Left ventricle myocardium superior (tissue), 1 donor: ENCODE data around the gene DRAM1. TPM values are rescaled to one million over a fixed set of nuclear protein-coding genes. Genes with fewer than 3 reads are reported as not detected.

ENCODE experiments used
- ATAC-seq: fragments of 200-7000 bp; cut with Tn5 transposase; one replicate; pipeline ENCODE4 v1.9.1; 2020; ENCODE audit warnings: mild to moderate bottlenecking, moderate library complexity
- DNase-seq: peaks from one replicate; pipeline ENCODE4 v3.0.0-alpha.2; 2020
- intact Hi-C: fragments of 100-400 bp; cut with micrococcal nuclease; formaldehyde crosslinking; loops from one replicate; pipeline ENCODE4 v1.11.0; 2022
- total RNA-seq: library from RNA; stranded (reverse); fragmentation: NEBNext Ultra II Directional; extraction: Animal tissue kit (Norgen Biotek cat#: 25700); gene quantifications from one replicate; pipeline ENCODE4 v1.2.1, GENCODE V29; 2021
- donor health status: DM: no; HTN: yes; CAD: no; lungs with severe emphysema.

Gene DRAM1
- total RNA-seq, 1 donor from 2014 or later = 6.2 TPM

DNA sequence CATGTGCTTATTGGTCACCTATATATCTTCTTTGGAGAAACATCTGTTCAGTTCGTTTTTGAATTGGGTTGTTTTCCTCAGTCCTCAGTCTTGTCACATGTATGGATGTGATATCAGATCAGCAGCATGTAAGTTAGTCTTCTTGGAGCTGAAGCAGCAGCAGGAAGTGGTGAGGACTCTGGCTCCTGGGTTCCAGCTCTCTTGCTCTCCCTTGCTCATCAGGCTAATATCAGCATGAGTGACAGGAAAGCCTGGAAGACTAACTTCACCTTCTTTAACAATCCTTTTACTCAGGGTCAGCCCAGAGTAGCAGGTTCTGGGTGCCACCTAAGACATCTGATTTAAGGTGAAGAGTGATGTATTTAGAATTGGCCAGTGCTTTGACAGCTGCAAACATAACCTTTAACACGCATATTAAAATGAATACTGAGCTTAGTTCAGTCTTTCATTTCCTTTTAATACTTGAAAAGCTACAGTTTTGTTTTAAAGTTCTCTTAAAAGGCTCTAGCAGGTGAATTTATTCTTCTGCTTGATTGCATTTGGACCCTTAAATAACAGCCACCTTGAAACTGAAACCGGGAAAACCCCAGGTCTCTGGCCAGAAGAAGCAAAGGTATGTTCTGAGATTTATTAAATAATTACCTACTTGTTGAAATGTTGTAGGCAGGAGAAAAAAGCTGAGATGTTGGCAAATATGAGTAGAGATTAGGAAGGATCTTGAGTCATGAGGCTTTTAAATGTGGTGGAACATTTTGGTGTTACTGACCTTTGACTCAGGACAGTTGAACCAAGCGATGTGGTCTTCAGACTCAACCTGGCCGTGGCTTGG is 54.3 kb downstream of the DRAM1 start:
- ATAC-seq = no peak
- intact Hi-C loops = no loop called here

DNA sequence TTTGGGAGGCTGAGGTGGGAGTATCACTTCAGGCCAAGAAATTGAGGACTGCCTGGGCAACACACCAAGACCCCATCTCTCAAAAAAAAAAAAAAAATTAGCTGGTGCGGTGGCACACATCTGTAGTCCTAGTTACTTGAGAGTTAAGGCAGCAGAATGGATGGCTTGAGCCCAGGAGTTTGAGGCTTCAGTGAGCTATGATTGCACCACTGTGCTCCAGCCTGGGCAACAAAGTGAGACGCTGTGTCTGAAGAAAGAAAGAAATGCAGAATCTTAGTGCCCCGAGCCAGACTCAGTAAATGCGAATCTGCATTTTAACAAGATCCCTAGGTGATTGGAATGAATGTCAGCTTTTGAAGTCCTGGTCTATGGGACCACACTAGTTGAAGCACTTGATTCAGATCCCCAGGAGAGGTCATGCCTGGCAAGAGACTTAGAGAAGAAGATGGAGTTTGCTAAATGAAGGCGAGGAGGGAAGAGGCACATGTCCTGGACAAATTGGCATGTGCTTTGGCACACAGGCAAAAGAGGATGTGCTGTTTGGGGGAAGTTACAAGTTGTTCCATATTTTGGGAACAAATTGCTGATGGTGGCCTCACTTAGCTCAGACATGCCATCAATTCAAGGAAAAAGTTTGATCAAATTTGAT is 56.6 kb downstream of the DRAM1 start:
- intact Hi-C loops = no loop called here
- ATAC-seq (no peak), DNase-seq (no peak)

More for the DNA sequence above, 54.3 kb downstream of the DRAM1 start:
- no peak for DNase-seq

- ATAC-seq (peak; percentile 90), DNase-seq (peak; percentile 76)
- intact Hi-C loops = no loop called here
These were observed 58.7 kb downstream of the DRAM1 start for GRCh38 chr12:101935890-101936746.

GRCh38 chr12:101939306-101939705 is 61.9 kb downstream of the DRAM1 start:
- intact Hi-C loops = no loop called here
- no peak for DNase-seq
- peak; percentile 20 for ATAC-seq

GRCh38 chr12:101939856-101940265 is 62.5 kb downstream of the DRAM1 start:
- intact Hi-C loops = no loop called here
- ATAC-seq = peak; percentile 49
- peak; percentile 38 for DNase-seq

DNA sequence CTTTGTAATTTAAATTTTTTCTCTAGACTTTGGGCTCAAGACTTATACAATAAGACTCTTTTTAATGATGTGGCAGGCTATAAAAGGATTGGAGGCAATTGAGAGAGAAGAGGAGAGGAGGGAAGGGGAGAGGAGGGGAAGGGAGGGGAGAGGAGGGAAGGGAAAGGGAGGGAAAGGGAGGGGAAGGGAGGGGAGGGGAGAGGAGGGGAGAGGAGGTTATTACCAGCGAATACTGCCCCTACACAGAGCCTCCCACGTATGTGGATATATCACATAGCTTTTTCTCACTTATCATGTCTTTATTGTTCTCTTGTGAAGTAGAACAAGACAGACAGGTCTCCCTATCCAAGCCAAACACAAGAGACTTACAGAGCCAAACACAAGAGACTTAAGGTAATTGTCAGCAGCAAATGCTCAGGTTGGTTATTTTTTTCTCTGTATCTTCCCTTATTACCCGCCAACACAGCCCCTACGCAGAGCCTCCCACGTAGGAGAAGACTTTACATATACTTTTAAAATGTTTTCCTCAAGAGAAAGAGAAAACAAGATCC is 63.1 kb downstream of the DRAM1 start:
- DNase-seq (no peak), ATAC-seq (no peak)
- intact Hi-C loops = no loop called here

DNA sequence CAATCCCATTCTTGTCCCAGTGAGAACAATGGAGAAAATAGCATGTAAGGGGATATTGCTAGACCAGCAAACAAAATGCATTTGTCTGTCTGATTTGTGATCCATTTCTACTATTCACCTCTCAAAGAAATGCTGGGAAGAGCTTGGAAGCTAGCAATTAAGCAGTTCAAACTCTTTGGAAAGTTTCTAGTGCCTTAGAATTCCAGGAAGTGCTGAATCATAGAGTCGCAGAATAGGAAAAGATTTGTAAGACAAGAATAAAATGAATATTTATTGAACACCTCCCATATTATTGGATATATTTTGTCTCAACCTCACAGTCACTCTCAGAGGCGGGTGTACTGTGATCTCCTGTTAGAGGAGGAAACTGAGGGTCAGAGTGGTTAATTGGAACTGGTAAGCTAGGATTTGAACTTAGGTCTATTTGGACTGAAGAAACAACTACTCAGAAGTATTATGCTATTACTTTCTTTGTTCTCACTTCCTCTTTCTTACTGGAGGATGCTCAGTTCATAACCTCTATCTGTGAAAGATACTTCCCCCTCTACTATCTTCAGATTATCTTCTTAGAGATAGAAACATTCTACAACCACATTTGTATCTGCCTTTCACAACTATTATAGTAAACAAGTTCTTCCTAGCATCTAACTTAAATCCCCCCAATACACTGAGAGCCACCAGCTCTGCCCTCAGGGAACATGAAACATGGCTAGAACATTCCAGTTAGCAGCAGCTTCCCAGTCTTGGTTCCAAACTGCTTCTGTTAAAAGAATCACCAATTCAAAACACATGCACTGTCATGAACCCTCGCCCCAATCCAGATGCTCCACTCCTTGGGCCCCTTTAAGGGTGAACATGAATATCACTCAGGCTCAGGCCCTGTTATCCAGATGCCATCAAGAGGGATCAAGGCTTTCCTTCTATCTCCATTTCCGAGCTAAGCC is 64.2 kb downstream of the DRAM1 start:
- no peak for DNase-seq
- ATAC-seq = no peak
- intact Hi-C loops = no loop called here

DNA sequence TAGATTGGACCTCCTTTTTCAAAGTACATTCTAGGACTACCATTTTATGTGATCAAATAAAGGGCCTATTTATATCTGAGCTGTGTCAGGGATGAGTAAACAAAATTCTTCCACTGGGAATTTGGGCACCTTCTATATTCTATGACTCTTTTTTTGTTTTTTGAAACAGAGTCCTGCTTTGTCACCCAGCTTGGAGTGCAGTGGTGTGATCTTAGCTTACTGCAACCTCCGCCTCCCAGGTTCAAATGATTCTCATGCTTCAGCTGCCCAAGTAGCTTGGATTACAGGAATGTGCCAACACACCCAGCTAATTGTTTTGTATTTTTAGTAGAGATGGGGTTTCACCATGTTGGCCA is 64.8 kb downstream of the DRAM1 start:
- intact Hi-C loops = no loop called here
- DNase-seq (no peak), ATAC-seq (no peak)

- intact Hi-C loops = no loop called here
- no peak for DNase-seq
- ATAC-seq = no peak
These were observed 68.2 kb downstream of the DRAM1 start for GRCh38 chr12:101945369-101946232.

DNA sequence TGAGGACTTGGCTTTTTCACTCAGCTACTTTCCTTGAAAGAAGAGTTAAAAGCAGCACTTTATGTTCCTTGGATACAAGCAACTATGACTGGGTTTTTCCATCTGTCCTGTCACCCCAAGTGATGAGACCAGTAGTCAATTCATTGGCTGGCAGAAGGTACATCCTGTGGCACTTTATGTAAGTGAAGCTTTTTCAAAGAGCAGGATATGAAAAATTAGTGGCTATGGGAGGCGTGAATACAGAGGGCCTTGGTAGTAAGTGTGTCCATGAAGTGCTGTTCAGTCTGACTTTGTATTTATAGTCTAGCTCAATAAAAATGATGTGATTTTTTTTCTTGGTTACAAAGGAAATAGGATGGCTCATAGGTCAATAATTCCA is 68.8 kb downstream of the DRAM1 start:
- intact Hi-C loops = no loop called here
- DNase-seq = no peak
- ATAC-seq = no peak

- DNase-seq = no peak
- intact Hi-C loops = no loop called here
These were observed 69.9 kb downstream of the DRAM1 start for GRCh38 chr12:101947316-101947715.

GRCh38 chr12:101948365-101948764 is 71.0 kb downstream of the DRAM1 start:
- ATAC-seq (no peak), DNase-seq (no peak)
- intact Hi-C loops = no loop called here

More at GRCh38 chr12:101947316-101947715, 69.9 kb downstream of the DRAM1 start:
- ATAC-seq = no peak

DNA sequence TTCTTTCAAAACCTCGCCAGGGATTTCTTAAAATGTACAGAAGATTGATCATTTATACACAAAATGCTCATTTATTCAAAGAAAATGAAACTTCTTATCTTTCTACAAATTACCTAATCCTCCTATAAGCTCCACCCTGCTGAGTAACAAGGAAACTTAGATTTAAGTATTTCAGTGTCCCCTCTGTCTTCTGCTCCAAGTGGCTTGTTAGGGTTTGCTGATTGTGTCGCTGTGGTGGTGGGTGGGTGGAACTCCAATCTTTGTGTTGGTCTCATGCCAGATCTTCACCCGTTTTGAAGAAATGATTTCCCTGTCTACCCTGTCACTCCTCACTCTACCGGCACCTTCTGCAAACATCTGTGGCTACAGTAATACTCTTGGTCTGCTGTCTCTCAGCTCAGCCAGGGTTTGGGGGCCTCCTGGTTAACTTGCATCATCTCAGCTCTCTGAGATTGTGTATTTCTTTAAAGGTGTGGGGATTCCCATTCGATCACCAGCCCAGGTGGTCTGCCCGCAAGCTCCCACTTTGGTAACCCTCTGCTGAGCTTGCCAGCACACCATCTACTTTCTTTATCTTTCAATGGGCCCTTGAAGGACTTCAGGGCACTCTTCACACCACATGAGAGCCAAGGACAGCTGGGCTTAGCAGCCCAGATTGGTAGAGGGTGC is 73.8 kb downstream of the DRAM1 start:
- ATAC-seq = no peak
- intact Hi-C loops = no loop called here
- no peak for DNase-seq

DNA sequence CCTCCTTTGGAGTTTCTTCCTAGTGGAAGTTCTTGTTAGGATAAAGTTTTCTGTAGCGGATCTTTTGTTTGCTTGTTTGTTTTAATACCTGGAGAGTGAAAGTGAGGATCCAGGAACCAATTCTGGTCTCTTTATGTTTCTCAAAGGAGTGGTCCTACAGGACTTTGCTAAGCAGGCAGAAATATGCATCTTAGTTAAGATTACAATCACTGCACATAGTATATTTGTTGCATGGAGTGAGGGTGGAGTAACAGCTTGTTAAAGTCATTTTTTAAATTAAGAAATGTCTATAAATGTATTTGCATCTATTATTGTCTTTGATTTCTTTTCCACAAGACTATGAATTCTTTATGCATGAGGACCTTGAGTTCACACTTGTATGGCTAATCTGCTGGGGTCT is 76.7 kb downstream of the DRAM1 start:
- DNase-seq (no peak), ATAC-seq (no peak)
- intact Hi-C loops = no loop called here

DNA sequence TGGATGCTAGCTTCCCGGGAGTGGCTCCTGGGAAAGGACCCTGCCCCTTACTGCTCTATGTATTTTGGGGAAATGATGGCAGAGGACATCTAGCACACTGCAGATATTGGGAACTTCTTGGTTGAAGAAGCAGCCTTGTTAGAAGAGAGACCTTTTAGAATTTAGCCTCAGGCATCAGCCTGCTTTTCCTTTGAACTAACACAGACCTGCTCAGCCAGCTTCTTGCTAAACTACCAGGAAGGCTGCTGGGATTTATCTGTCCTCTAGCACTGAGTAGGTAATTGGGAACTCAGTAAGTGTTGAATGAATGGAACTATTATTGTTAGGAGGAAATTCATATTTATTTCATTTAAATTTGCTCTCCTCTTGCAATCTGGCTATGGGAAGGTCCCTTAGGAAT is 77.3 kb downstream of the DRAM1 start:
- no peak for ATAC-seq
- intact Hi-C loops = no loop called here
- no peak for DNase-seq

DNA sequence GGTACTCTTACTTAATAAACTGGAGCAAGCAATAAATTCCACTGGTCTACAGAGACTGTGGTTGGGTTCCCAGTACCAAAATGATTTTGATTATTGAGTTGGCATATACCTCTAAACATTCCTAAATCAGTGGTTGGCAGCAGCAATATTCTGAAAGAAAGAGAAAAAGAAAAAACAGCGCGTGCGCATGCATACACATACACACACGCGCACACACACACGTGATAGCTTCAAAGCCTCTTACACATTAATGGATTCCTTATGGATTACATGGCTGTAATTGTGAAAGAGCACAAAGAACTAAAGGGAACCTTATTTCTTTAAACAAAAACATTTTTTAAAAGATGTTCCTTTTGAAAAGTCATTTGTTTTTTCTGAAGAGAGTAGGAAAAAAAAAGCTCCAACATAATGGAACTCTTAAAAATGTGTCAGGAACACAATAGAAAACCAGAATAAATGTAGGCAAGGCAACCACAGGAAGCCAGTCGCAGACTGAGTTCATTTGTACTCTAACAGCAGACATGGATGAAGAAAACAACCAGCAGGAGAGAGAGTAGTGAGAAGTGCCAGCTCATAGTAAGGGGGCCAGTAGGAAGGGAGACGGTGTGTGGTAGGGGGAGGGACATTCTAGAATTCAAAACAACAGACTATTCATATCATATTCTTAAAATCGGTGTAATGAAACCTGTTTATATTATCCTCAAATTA is 80.0 kb downstream of the DRAM1 start:
- no peak for DNase-seq
- ATAC-seq = no peak
- intact Hi-C loops = no loop called here

DNA sequence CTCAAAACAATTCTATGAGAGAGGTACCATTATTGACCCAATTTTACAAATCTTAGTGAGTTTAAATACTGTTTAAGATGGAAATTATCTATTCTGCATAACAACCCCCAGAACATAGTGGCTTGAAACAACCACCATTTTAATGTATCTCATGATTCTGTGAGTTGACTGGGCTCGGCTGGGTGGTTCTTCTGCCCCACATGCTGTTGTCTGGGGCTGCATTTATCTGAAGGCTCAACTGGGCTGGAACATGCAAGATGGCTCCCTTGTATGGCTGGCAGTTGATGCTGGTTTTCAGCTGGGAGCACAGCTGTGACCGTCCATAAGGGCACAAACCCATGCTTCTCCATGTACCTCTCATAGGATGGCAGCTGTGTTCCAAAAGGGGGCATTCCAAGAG is 82.2 kb downstream of the DRAM1 start:
- ATAC-seq (no peak), DNase-seq (no peak)
- intact Hi-C loops = no loop called here
